ENCODE measurements around the gene COL2A1. TPM values are rescaled to one million over a fixed set of nuclear protein-coding genes. Genes with fewer than 3 reads are reported as not detected.

COL2A1 gene
- total RNA-seq, 1 donor from 2014 or later, result 1.9 TPM

DNA sequence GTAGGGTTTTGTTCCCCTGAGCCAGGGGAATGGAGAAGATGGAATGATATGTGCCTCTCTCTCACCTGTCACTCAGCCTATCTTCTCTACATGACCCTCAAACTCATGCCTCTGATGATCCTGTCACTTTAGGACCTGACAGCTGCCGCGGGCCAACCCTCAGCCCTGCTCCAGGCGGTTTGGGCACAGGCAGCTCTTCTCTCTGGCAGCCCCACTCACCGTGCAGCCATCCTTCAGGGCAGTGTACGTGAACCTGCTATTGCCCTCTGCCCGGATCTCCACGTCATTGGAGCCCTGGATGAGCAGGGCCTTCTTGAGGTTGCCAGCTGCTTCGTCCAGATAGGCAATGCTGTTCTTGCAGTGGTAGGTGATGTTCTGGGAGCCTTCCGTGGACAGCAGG lies 30.4 kb downstream of the COL2A1 start:
- no peak overlapping the region for H3K27ac Mint-ChIP-seq (ENCODE audit: unreplicated experiment)
- TF ChIP-seq, protein P1, sequence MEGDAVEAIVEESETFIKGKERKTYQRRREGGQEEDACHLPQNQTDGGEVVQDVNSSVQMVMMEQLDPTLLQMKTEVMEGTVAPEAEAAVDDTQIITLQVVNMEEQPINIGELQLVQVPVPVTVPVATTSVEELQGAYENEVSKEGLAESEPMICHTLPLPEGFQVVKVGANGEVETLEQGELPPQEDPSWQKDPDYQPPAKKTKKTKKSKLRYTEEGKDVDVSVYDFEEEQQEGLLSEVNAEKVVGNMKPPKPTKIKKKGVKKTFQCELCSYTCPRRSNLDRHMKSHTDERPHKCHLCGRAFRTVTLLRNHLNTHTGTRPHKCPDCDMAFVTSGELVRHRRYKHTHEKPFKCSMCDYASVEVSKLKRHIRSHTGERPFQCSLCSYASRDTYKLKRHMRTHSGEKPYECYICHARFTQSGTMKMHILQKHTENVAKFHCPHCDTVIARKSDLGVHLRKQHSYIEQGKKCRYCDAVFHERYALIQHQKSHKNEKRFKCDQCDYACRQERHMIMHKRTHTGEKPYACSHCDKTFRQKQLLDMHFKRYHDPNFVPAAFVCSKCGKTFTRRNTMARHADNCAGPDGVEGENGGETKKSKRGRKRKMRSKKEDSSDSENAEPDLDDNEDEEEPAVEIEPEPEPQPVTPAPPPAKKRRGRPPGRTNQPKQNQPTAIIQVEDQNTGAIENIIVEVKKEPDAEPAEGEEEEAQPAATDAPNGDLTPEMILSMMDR (IDR thresholded peaks at IDR 0.05; ENCODE audit: unreplicated experiment), result no peak
- peaks cover 3% of the 10 kb centered on the region for H3K4me1 Mint-ChIP-seq (ENCODE audit: unreplicated experiment)

DNA sequence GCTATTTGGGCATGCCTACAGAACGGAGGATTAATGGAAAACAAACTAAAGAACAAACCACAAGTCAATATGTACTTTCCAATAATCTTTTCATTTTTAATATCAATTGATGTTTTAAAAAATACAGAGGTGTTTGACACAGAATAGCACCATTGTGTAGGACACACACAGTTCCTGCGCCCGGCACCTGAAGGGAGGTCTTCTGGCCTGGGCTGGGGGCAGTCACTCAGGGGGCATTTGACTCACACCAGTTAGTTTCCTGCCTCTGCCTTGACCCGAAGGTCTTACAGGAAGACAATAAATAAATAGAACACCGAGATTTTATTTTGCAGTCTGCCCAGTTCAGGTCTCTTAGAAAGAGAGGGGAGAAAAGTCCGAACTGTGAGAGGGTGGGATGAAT lies 31.4 kb downstream of the COL2A1 start:
- no peaks in the 10 kb centered on the region for H3K9me3 Mint-ChIP-seq (ENCODE audit: unreplicated experiment)
- H3K36me3 Mint-ChIP-seq (ENCODE audit: low read depth, unreplicated experiment), result no peaks in the 10 kb centered on the region
- peaks cover 3% of the 10 kb centered on the region for H3K4me1 Mint-ChIP-seq (ENCODE audit: unreplicated experiment)
- DNase-seq (ENCODE audit: low spot score), result no peak
- TF ChIP-seq, protein P1 (IDR thresholded peaks at IDR 0.05; ENCODE audit: unreplicated experiment), result no peak
- no peak overlapping the region for H3K27ac Mint-ChIP-seq (ENCODE audit: unreplicated experiment)
- peaks cover 12% of the 10 kb centered on the region for H3K27me3 Mint-ChIP-seq (ENCODE audit: unreplicated experiment)
- no peak overlapping the region for H3K4me3 Mint-ChIP-seq (ENCODE audit: unreplicated experiment)

More for the DNA sequence above, 30.4 kb downstream of the COL2A1 start:
- Mint-ChIP-seq H3K4me3 (ENCODE audit: unreplicated experiment) (no peak overlapping the region), H3K9me3 (ENCODE audit: unreplicated experiment) (no peaks in the 10 kb centered on the region), H3K27me3 (ENCODE audit: unreplicated experiment) (peaks cover 11% of the 10 kb centered on the region), H3K36me3 (ENCODE audit: low read depth, unreplicated experiment) (no peaks in the 10 kb centered on the region)
- DNase-seq (ENCODE audit: low spot score), result no peak

DNA sequence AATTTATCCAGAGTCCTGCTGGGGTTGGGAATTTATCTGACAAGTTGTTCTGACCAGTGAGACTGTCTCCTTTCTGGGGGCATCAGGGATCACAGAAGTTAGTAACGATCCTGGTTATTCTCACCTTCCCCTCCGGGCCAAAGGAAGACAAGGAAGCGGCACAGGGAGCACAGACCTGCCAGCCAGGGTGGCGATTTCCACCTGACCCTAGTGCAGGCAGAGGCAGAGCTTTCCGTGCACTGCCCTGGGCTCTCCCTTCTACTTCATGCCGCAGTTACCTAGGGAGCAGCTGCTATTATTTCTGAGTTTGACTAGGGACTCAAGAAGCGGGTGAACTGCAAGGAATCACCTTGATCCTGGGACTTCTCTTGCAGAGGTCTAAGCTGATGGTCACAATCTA lies 33.4 kb downstream of the COL2A1 start:
- Mint-ChIP-seq H3K4me3 (ENCODE audit: unreplicated experiment) (no peak overlapping the region), H3K27ac (ENCODE audit: unreplicated experiment) (no peak overlapping the region), H3K36me3 (ENCODE audit: low read depth, unreplicated experiment) (no peaks in the 10 kb centered on the region), H3K9me3 (ENCODE audit: unreplicated experiment) (no peaks in the 10 kb centered on the region), H3K4me1 (ENCODE audit: unreplicated experiment) (peaks cover 3% of the 10 kb centered on the region), H3K27me3 (ENCODE audit: unreplicated experiment) (peaks cover 9% of the 10 kb centered on the region)
- no peak for DNase-seq (ENCODE audit: low spot score)
- TF ChIP-seq, protein P1 (IDR thresholded peaks at IDR 0.05; ENCODE audit: unreplicated experiment), result no peak

DNA sequence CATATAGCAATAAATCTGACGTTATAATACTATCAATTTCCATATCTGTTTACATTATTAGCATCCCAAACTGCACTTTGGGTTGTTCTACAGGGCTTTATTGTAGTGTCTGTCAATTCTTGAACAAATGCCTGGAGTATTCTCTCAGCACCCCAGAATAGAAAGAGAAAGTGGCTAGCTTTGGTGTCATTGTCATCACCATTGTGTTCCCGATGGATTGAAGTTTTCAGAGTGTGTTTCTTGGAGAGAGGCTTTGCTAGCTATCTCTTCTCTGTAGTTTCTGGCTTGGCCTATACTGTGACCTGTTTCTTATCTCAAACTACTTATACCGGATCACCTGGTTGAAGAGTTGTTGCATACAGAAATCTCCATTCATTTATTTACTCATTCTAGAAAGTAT lies 34.4 kb downstream of the COL2A1 start:
- H3K27me3 Mint-ChIP-seq (ENCODE audit: unreplicated experiment), result peaks cover 11% of the 10 kb centered on the region
- DNase-seq (ENCODE audit: low spot score), result no peak

More for the DNA sequence above, 34.4 kb downstream of the COL2A1 start:
- no peaks in the 10 kb centered on the region for H3K36me3 Mint-ChIP-seq (ENCODE audit: low read depth, unreplicated experiment)
- TF ChIP-seq, protein P1 (IDR thresholded peaks at IDR 0.05; ENCODE audit: unreplicated experiment), result no peak
- no peaks in the 10 kb centered on the region for H3K9me3 Mint-ChIP-seq (ENCODE audit: unreplicated experiment)
- H3K4me3 Mint-ChIP-seq (ENCODE audit: unreplicated experiment), result no peak overlapping the region
- no peak overlapping the region for H3K27ac Mint-ChIP-seq (ENCODE audit: unreplicated experiment)
- H3K4me1 Mint-ChIP-seq (ENCODE audit: unreplicated experiment), result peaks cover 6% of the 10 kb centered on the region

All from endothelial cell (in vitro differentiated cells).